MCF 10A (cell line): ENCODE measurements around the gene UBXN10. TPM values are rescaled to one million over a fixed set of nuclear protein-coding genes. Genes with fewer than 3 reads are reported as not detected.

Experiments used
- BruUV-seq: library from RNA; stranded (reverse); fragments of 400-500 nt; replicated peaks from 2 replicates; lab custom pipeline; 2021; lab: Mats Ljungman, UMichigan
- CTCF ChIA-PET: fragments of 300-600 bp; sonication (Branson Sonifier 250); formaldehyde crosslinking; extraction: SDS; loops from one replicate; lab custom pipeline; 2021; ENCODE audit warnings: antibody characterized with exemption, inconsistent platforms; lab: Yijun Ruan, JAX
- POLR2A ChIA-PET: fragments of 300-600, 350-650 bp; sonication (Branson Sonifier 250); formaldehyde crosslinking; extraction: SDS; loops from one replicate; lab custom pipeline; 2020; ENCODE audit warnings: antibody characterized with exemption, inconsistent platforms; lab: Yijun Ruan, JAX
- DNase-seq: peaks from one replicate; pipeline ENCODE4 v3.0.0-alpha.2; 2018; ENCODE audit not compliant: unreplicated experiment
- H3K27ac Mint-ChIP-seq: one replicate; pipeline ENCODE4 v1.8.0; 2022; ENCODE audit warnings: mild to moderate bottlenecking, low read depth, mixed read lengths; ENCODE audit not compliant: unreplicated experiment
- H3K27me3 Mint-ChIP-seq: one replicate; pipeline ENCODE4 v1.8.0; 2022; ENCODE audit warnings: mixed read lengths; ENCODE audit not compliant: insufficient read depth, unreplicated experiment
- H3K36me3 Mint-ChIP-seq: one replicate; pipeline ENCODE4 v1.8.0; 2022; ENCODE audit warnings: mild to moderate bottlenecking, moderate library complexity, mixed read lengths; ENCODE audit not compliant: insufficient read depth, unreplicated experiment
- H3K4me1 Mint-ChIP-seq: one replicate; pipeline ENCODE4 v1.8.0; 2022; ENCODE audit warnings: mixed read lengths; ENCODE audit not compliant: insufficient read depth, unreplicated experiment
- H3K4me3 Mint-ChIP-seq: one replicate; pipeline ENCODE4 v1.8.0; 2022; ENCODE audit warnings: mild to moderate bottlenecking, moderate library complexity, mixed read lengths; ENCODE audit not compliant: unreplicated experiment
- H3K9me3 Mint-ChIP-seq: one replicate; pipeline ENCODE4 v1.8.0; 2022; ENCODE audit warnings: mixed read lengths; ENCODE audit not compliant: unreplicated experiment
- intact Hi-C: fragments of 100-400 bp; cut with micrococcal nuclease; formaldehyde crosslinking; loops from 2 replicates; pipeline ENCODE4 v1.14.1; 2022
- total RNA-seq: library from RNA; stranded (reverse); gene quantifications from 2 replicates; pipeline ENCODE4 v1.2.3, GENCODE V29; 2022
- TF ChIP-seq, protein P1 (sequence below): fragments of 200-600 bp; IDR thresholded peaks from one replicate; pipeline ENCODE4 v1.8.0; 2022; ENCODE audit warnings: antibody characterized with exemption, mild to moderate bottlenecking; ENCODE audit not compliant: unreplicated experiment

Gene UBXN10
- total RNA-seq, 1 experiment from 2014 or later = not detected

DNA sequence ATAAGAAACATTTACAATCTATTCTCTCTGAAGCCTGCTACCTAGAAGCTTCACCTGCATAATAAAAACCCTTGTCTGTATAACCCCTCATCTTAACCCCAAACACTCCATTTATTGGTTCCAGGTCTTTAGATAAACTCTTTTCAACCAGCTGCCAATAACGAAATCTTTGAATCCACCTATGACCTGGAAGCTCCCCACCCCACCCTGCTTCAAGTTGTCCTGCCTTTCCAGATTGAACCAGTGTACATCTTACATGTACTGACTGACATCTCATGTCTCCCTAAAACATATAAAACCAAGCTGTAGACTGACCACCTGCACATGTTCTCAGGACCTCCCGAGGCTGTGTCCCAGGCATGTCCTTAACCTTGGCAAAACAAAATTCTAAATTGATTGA is 54.1 kb downstream of the UBXN10 start:
- intact Hi-C loops = no loop called here

GRCh38 chr1:20242890-20243479 is 57.1 kb downstream of the UBXN10 start:
- Mint-ChIP-seq H3K9me3 (no peaks in the 10 kb centered on the region), H3K36me3 (no peaks in the 10 kb centered on the region), H3K4me3 (no peak overlapping the region), H3K4me1 (no peaks in the 10 kb centered on the region), H3K27ac (no peak overlapping the region), H3K27me3 (peaks cover 47% of the 10 kb centered on the region)
- no peak for DNase-seq
- TF ChIP-seq, protein P1, sequence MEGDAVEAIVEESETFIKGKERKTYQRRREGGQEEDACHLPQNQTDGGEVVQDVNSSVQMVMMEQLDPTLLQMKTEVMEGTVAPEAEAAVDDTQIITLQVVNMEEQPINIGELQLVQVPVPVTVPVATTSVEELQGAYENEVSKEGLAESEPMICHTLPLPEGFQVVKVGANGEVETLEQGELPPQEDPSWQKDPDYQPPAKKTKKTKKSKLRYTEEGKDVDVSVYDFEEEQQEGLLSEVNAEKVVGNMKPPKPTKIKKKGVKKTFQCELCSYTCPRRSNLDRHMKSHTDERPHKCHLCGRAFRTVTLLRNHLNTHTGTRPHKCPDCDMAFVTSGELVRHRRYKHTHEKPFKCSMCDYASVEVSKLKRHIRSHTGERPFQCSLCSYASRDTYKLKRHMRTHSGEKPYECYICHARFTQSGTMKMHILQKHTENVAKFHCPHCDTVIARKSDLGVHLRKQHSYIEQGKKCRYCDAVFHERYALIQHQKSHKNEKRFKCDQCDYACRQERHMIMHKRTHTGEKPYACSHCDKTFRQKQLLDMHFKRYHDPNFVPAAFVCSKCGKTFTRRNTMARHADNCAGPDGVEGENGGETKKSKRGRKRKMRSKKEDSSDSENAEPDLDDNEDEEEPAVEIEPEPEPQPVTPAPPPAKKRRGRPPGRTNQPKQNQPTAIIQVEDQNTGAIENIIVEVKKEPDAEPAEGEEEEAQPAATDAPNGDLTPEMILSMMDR = no peak
- BruUV-seq = no TSS peak
- intact Hi-C loops = no loop called here
- POLR2A ChIA-PET = no interaction called here
- CTCF ChIA-PET = interaction anchor here (0.7 kb wide), 2 partner anchors 30 to 251 kb away, joined by 3 read pairs; no protein-coding TSS in a partner anchor

More for the DNA sequence above, 54.1 kb downstream of the UBXN10 start:
- POLR2A ChIA-PET = no interaction called here
- Mint-ChIP-seq H3K9me3 (no peaks in the 10 kb centered on the region), H3K36me3 (no peaks in the 10 kb centered on the region), H3K4me3 (no peak overlapping the region), H3K27ac (no peak overlapping the region), H3K27me3 (peaks cover 27% of the 10 kb centered on the region), H3K4me1 (no peaks in the 10 kb centered on the region)
- TF ChIP-seq, protein P1 = no peak
- no peak for DNase-seq
- CTCF ChIA-PET = interaction anchor here (0.7 to 1.2 kb wide), 3 partner anchors 31 to 255 kb away, joined by 3 to 4 read pairs (median 4); no protein-coding TSS in a partner anchor
- no TSS peak for BruUV-seq

Other genes starting within 250 kb of the UBXN10 start
- not detected in 2 replicates for gene PLA2G2A, start 206.5 kb upstream of the UBXN10 start, total RNA-seq
- not detected in 2 replicates for gene PLA2G5, start 115.9 kb upstream of the UBXN10 start, total RNA-seq
- gene PLA2G2D, start 66.6 kb upstream of the UBXN10 start, total RNA-seq = not detected in 2 replicates
- gene PLA2G2F, start 46.8 kb upstream of the UBXN10 start, total RNA-seq = not detected in 2 replicates
- not detected in 2 replicates for gene PLA2G2C, start 422 bp downstream of the UBXN10 start, total RNA-seq
- gene VWA5B1, start 104.8 kb downstream of the UBXN10 start, total RNA-seq = not detected in 2 replicates